SH-SY5Y (cell line): ENCODE data around the gene WDR64.

Experiments used
- GATA2 ChIP-seq: IDR thresholded peaks from 2 replicates; pipeline ENCODE4 v1.6.1; 2011; ENCODE audit warnings: mild to moderate bottlenecking, low read depth, low read length
- GATA3 ChIP-seq: IDR thresholded peaks from 2 replicates; pipeline ENCODE4 v1.6.1; 2011; ENCODE audit warnings: low read depth, mild to moderate bottlenecking, low read length, moderate library complexity

- TF ChIP-seq GATA3 (no peak), GATA2 (no peak)
Measured at GRCh38 chr1:241695246-241696171, 43.4 kb downstream of the WDR64 start.
